Upper lobe of left lung (tissue), 4 donors: ENCODE measurements around the gene EDEM3.

Experiments used
- CTCF ChIP-seq, 6 experiments: fragments of 450-650 bp in 4 of 6; fragments of 200-600 bp in 2 of 6; sonication (generic) in 2 of 6; IDR thresholded peaks; one replicate each; pipeline ENCODE4 v1.5.1; 2016 to 2019; ENCODE audit warnings: antibody characterized with exemption in 6 of 6
- EP300 ChIP-seq, 4 donors: sonication (generic); formaldehyde crosslinking; IDR thresholded peaks; one replicate each; pipeline ENCODE4 v1.5.1; 2017; ENCODE audit warnings: antibody characterized with exemption in 4 of 4, control low read depth in 2 of 4
- POLR2A ChIP-seq, 4 donors: fragments of 450-650 bp; IDR thresholded peaks; one replicate each; pipeline ENCODE4 v1.5.1; 2016 to 2017; ENCODE audit warnings: antibody characterized with exemption in 4 of 4, mild to moderate bottlenecking in 2 of 4
- POLR2AphosphoS5 ChIP-seq, 2 donors: sonication (generic); formaldehyde crosslinking; IDR thresholded peaks; one replicate each; pipeline ENCODE4 v1.5.1; 2017; ENCODE audit warnings: antibody characterized with exemption in 2 of 2

- TF ChIP-seq CTCF (IDR thresholded peaks at IDR 0.05) (no peak), EP300 (IDR thresholded peaks at IDR 0.05) (no peak), POLR2A (IDR thresholded peaks at IDR 0.05) (no peak), POLR2AphosphoS5 (IDR thresholded peaks at IDR 0.05) (no peak)
Observed at GRCh38 chr1:184640505-184640904, 114.2 kb downstream of the EDEM3 start.
